Parathyroid adenoma (tissue), 2 donors: ENCODE data around the gene CAMTA1.

ENCODE experiments used
- H2AFZ ChIP-seq: fragments of 300-600 bp; sonication (generic); one replicate; pipeline ENCODE4 v1.7.0; 2017; ENCODE audit warnings: antibody characterized with exemption, mild to moderate bottlenecking
- H3K27ac ChIP-seq: fragments of 300-600 bp; sonication (generic); one replicate; pipeline ENCODE4 v1.7.0; 2017
- H3K27me3 ChIP-seq: fragments of 300-600 bp; sonication (generic); one replicate; pipeline ENCODE4 v1.7.0; 2017; ENCODE audit warnings: low read length; ENCODE audit not compliant: control insufficient read depth, insufficient read depth
- H3K36me3 ChIP-seq: fragments of 300-600 bp; sonication (generic); one replicate; pipeline ENCODE4 v1.7.0; 2017; ENCODE audit warnings: low read length; ENCODE audit not compliant: control insufficient read depth, insufficient read depth
- H3K4me1 ChIP-seq: fragments of 300-600 bp; sonication (generic); one replicate; pipeline ENCODE4 v1.7.0; 2017; ENCODE audit warnings: control low read depth
- H3K4me2 ChIP-seq: fragments of 300-600 bp; sonication (generic); one replicate; pipeline ENCODE4 v1.7.0; 2017; ENCODE audit warnings: low read length
- H3K4me3 ChIP-seq: fragments of 300-600 bp; sonication (generic); one replicate; pipeline ENCODE4 v1.7.0; 2017; ENCODE audit warnings: low read depth, low read length
- H3K79me2 ChIP-seq: fragments of 300-600 bp; sonication (generic); one replicate; pipeline ENCODE4 v1.7.0; 2017; ENCODE audit warnings: control low read depth
- H3K9ac ChIP-seq: fragments of 300-600 bp; sonication (generic); one replicate; pipeline ENCODE4 v1.7.0; 2017; ENCODE audit warnings: mild to moderate bottlenecking
- H3K9me3 ChIP-seq: fragments of 300-600 bp; sonication (generic); one replicate; pipeline ENCODE4 v1.7.0; 2017; ENCODE audit warnings: low read length; ENCODE audit not compliant: control insufficient read depth
- TF ChIP-seq, protein P1 (sequence below): fragments of 300-600 bp; sonication (generic); IDR thresholded peaks from one replicate; pipeline ENCODE4 v1.7.0; 2017; ENCODE audit warnings: antibody characterized with exemption, mild to moderate bottlenecking
- donor health status: primary hyperparathyroidism.

The CAMTA1 gene

DNA sequence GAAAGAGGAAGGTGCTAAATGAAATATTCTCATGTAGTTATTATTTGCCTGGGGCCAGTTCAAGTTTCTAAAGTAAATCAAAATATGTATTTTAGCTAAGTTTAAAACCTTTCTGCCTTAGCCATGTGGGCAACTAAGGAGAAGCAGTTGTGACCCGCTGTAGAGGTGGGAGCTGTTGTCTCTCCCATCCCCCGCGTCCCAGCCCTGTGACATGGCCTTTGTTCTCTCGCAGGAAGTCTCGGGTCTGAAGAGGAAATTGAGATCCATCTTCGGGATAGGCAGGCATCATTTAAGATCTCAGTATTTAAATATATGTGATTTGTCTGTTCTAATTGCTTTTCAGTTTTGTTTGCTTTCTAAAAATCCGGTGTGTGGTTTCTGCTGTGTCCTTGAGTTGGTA lies 121.5 kb downstream of the CAMTA1 start:
- Histone ChIP-seq H3K4me2 (no peak overlapping the region), H3K27ac (no peak overlapping the region), H3K9me3 (no peaks in the 10 kb centered on the region), H3K27me3 (no peaks in the 10 kb centered on the region), H3K79me2 (no peaks in the 10 kb centered on the region), H2AFZ (no peak overlapping the region), H3K4me1 (no peaks in the 10 kb centered on the region), H3K36me3 (no peaks in the 10 kb centered on the region), H3K9ac (no peak overlapping the region), H3K4me3 (no peak overlapping the region)
- TF ChIP-seq, protein P1, sequence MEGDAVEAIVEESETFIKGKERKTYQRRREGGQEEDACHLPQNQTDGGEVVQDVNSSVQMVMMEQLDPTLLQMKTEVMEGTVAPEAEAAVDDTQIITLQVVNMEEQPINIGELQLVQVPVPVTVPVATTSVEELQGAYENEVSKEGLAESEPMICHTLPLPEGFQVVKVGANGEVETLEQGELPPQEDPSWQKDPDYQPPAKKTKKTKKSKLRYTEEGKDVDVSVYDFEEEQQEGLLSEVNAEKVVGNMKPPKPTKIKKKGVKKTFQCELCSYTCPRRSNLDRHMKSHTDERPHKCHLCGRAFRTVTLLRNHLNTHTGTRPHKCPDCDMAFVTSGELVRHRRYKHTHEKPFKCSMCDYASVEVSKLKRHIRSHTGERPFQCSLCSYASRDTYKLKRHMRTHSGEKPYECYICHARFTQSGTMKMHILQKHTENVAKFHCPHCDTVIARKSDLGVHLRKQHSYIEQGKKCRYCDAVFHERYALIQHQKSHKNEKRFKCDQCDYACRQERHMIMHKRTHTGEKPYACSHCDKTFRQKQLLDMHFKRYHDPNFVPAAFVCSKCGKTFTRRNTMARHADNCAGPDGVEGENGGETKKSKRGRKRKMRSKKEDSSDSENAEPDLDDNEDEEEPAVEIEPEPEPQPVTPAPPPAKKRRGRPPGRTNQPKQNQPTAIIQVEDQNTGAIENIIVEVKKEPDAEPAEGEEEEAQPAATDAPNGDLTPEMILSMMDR, result no peak

DNA sequence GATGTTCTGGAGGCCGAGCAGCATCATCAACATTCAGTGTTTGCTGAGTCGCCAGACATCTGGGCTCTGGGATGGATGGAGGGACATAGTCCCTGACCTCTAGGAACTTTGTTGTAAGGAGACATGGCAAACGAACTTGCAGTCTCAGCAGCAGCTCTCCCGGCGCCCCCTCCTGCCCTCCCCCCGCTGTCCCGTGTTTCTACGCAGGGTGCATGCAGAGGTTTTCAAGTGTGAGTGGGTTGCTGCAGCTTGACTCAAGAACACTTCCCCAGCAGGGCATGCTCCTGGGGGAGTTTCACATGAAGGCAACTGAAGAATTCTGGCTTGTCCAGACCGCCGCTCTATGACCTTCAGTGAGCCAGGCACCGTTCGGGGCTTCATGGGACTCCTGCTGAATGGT lies 121.9 kb downstream of the CAMTA1 start:
- no peak overlapping the region for H3K9ac ChIP-seq
- H3K27ac ChIP-seq, result no peak overlapping the region
- H3K36me3 ChIP-seq, result no peaks in the 10 kb centered on the region
- H3K9me3 ChIP-seq, result no peaks in the 10 kb centered on the region
- H2AFZ ChIP-seq, result no peak overlapping the region
- no peaks in the 10 kb centered on the region for H3K27me3 ChIP-seq
- TF ChIP-seq, protein P1, result no peak
- no peak overlapping the region for H3K4me2 ChIP-seq
- no peaks in the 10 kb centered on the region for H3K79me2 ChIP-seq
- H3K4me1 ChIP-seq, result no peaks in the 10 kb centered on the region
- H3K4me3 ChIP-seq, result no peak overlapping the region

DNA sequence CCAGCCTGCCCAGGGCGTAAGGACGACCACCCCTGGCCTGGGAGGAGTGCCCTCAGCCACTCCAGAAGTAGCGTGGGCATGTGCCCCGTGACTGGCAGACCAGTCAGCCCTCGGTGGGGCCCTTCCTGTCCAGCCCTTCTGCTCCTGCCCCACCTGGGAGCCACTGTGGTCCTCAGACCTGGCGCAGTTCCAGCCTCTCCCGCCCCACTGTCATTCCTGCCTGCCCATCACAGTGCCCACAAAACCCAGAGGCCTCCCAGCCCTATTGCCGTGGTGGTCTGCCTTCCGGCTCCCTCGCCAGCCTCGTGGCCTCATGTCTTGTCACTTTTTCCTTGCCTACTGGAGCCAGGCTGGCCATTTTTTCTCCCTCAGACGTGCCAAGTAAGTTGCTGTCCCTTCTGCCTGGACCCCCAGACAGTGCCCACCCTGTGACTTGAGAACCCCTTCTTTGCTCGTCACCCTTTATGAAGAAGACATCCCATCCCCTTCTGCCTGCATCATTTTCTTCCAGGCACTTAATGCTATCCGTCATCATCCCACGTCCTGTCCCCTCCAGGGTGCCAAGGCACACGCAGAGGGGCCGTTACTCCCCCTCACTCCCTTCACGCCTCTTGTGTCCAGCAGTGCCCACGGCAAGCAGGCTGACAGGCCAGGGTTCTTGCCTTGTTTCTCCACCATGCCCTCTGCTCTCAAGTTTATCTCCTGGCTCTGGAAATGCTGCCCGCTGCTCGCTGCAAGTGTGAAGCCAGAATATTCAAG lies 122.6 kb downstream of the CAMTA1 start:
- H3K27me3 ChIP-seq, result no peaks in the 10 kb centered on the region
- no peak overlapping the region for H3K4me3 ChIP-seq
- TF ChIP-seq, protein P1, result no peak
- no peaks in the 10 kb centered on the region for H3K79me2 ChIP-seq
- no peak overlapping the region for H3K9ac ChIP-seq
- no peak overlapping the region for H3K27ac ChIP-seq
- H3K9me3 ChIP-seq, result no peaks in the 10 kb centered on the region
- no peak overlapping the region for H2AFZ ChIP-seq
- no peaks in the 10 kb centered on the region for H3K4me1 ChIP-seq
- H3K36me3 ChIP-seq, result no peaks in the 10 kb centered on the region
- H3K4me2 ChIP-seq, result no peak overlapping the region

DNA sequence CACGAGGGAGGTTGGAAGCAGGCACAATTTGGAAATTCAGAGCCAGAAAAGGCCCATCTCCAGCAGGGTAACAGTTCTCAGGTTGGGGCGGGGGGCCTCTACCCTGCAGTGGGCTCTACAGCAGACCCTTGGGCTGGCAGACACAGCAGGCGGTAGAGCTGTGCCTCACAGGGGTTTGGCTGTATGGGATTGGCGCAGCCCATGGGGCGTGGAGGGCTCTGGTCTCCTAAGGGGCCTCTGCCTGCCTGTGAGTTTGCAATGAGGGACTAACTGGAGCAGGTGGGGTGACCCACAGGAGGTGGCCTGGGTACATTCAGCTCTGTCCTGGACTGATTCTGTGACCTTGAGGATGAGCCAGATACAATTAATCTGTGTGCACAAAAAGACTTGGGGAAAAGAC lies 124.1 kb downstream of the CAMTA1 start:
- H3K4me2 ChIP-seq, result no peak overlapping the region
- H2AFZ ChIP-seq, result no peak overlapping the region
- H3K27me3 ChIP-seq, result no peaks in the 10 kb centered on the region
- no peaks in the 10 kb centered on the region for H3K79me2 ChIP-seq
- no peak overlapping the region for H3K9ac ChIP-seq
- no peaks in the 10 kb centered on the region for H3K9me3 ChIP-seq
- H3K4me3 ChIP-seq, result no peak overlapping the region
- H3K27ac ChIP-seq, result no peak overlapping the region
- TF ChIP-seq, protein P1, result no peak
- H3K4me1 ChIP-seq, result no peaks in the 10 kb centered on the region
- no peaks in the 10 kb centered on the region for H3K36me3 ChIP-seq

DNA sequence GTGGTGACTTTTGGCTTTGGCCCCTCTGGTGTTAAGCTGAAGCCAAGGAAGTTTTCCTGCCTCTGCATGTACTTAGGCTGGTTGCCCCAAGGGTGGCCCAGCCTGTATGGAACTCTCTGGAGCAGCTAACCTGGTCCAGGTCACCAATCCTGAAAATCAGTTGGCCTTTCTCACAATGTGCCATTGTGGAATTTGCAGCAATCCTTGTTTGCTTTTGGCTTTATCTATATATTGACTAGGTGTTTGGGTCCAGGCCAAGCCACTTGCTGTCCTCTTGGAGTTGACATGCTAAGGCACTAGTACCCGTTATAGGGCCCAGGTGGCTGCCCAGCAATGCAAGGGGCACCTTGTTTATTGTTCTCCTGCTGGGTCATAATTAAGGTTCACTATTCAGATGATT lies 124.6 kb downstream of the CAMTA1 start:
- no peak overlapping the region for H3K4me2 ChIP-seq
- no peak overlapping the region for H2AFZ ChIP-seq
- H3K36me3 ChIP-seq, result no peaks in the 10 kb centered on the region
- TF ChIP-seq, protein P1, result no peak
- no peak overlapping the region for H3K4me3 ChIP-seq
- H3K9me3 ChIP-seq, result no peaks in the 10 kb centered on the region
- no peak overlapping the region for H3K9ac ChIP-seq
- H3K79me2 ChIP-seq, result no peaks in the 10 kb centered on the region
- H3K4me1 ChIP-seq, result no peaks in the 10 kb centered on the region
- H3K27ac ChIP-seq, result no peak overlapping the region
- no peaks in the 10 kb centered on the region for H3K27me3 ChIP-seq
